OCI-LY1 (cell line): ENCODE measurements around the gene ONECUT3.

Source experiments
- H2AFZ ChIP-seq: fragments of 200-600 bp; sonication (generic), shearing (Covaris generic); 2 replicates; pipeline ENCODE4 v1.6.0; 2014; ENCODE audit warnings: antibody characterized with exemption, mild to moderate bottlenecking, low read length
- H3F3A ChIP-seq: fragments of 200-600 bp; sonication (generic), shearing (Covaris generic); 2 replicates; pipeline ENCODE4 v1.6.0; 2014; ENCODE audit warnings: mild to moderate bottlenecking, antibody characterized with exemption, low read length, moderate library complexity; ENCODE audit not compliant: insufficient read depth
- H3K27ac ChIP-seq: fragments of 200-600 bp; sonication (generic); 2 replicates; pipeline ENCODE4 v1.5.1; 2014; ENCODE audit warnings: low read length, mixed run types, mild to moderate bottlenecking, low read depth; ENCODE audit not compliant: poor library complexity, severe bottlenecking
- H3K27me3 ChIP-seq: fragments of 200-600 bp; sonication (generic); 2 replicates; pipeline ENCODE4 v1.6.0; 2014; ENCODE audit warnings: antibody characterized with exemption, mild to moderate bottlenecking, low read length, moderate library complexity; ENCODE audit not compliant: insufficient read depth
- H3K36me3 ChIP-seq: fragments of 200-600 bp; sonication (generic); 2 replicates; pipeline ENCODE4 v1.6.1; 2014; ENCODE audit warnings: mild to moderate bottlenecking, antibody characterized with exemption, low read length, moderate library complexity, mixed read lengths; ENCODE audit not compliant: insufficient read depth
- H3K4me1 ChIP-seq: fragments of 200-600 bp; sonication (generic); 2 replicates; pipeline ENCODE4 v1.5.1; 2014; ENCODE audit warnings: mild to moderate bottlenecking, low read length, moderate library complexity; ENCODE audit not compliant: insufficient read depth, severe bottlenecking
- H3K4me2 ChIP-seq: fragments of 200-600 bp; sonication (generic), shearing (Covaris generic); 2 replicates; pipeline ENCODE4 v1.6.1; 2014; ENCODE audit warnings: low read length
- H3K4me3 ChIP-seq: fragments of 200-600 bp; sonication (generic); 2 replicates; pipeline ENCODE4 v1.5.1; 2014; ENCODE audit warnings: low read length, low read depth, mild to moderate bottlenecking, mixed read lengths; ENCODE audit not compliant: poor library complexity, severe bottlenecking
- H3K79me2 ChIP-seq: fragments of 200-600 bp; shearing (Covaris generic); 2 replicates; pipeline ENCODE4 v1.6.1; 2016; ENCODE audit warnings: mixed run types, low read length, mixed read lengths; ENCODE audit not compliant: insufficient read depth
- H3K9ac ChIP-seq: fragments of 200-600 bp; sonication (generic), shearing (Covaris generic); 2 replicates; pipeline ENCODE4 v1.6.1; 2014; ENCODE audit warnings: mild to moderate bottlenecking, low read length, mixed read lengths
- H3K9me2 ChIP-seq: fragments of 200-600 bp; sonication (generic), shearing (Covaris generic); 2 replicates; pipeline ENCODE4 v1.6.1; 2014; ENCODE audit warnings: low read depth, mild to moderate bottlenecking, low read length, mixed read lengths
- H3K9me3 ChIP-seq: fragments of 200-600 bp; shearing (Covaris generic); 2 replicates; pipeline ENCODE4 v1.6.1; 2014; ENCODE audit warnings: low read length, mixed read lengths
- H4K20me1 ChIP-seq: fragments of 200-600 bp; sonication (generic), shearing (Covaris generic); 2 replicates; pipeline ENCODE4 v1.6.0; 2016; ENCODE audit warnings: mild to moderate bottlenecking, low read length; ENCODE audit not compliant: insufficient read depth
- EZH2 ChIP-seq: fragments of 200-600 bp; sonication (generic), shearing (Covaris generic); IDR thresholded peaks from 2 replicates; pipeline ENCODE4 v1.8.0; 2017; ENCODE audit warnings: borderline replicate concordance, mixed run types, mild to moderate bottlenecking, antibody characterized with exemption, low read length, moderate library complexity, mixed read lengths
- TF ChIP-seq, protein P1 (sequence below): fragments of 200-600 bp; sonication (generic), shearing (Covaris generic); IDR thresholded peaks from 2 replicates; pipeline ENCODE4 v1.5.1; 2017; ENCODE audit warnings: mild to moderate bottlenecking, antibody characterized with exemption, low read length, moderate library complexity, mixed read lengths

Gene ONECUT3

DNA sequence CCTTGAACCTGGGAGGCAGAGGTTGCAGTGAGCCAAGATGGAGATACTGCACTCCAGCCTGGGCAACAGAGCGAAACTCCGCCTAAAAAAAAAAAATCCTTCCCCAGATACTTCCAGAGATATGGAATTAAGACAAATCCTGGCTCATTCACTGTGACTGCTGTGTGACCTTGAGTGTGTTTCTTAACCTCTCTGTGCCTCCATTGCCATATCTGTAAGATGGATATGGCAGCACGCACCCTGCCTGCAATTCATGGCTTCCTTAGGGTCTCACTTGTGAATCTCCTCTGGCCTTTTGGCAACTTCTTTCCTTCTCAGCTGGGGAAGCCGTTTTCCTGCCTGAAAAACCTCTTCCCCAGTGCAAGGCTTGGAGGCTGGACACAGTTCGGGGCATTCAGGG, 33.8 kb upstream of the ONECUT3 start:
- TF ChIP-seq EZH2, result no peak
- TF ChIP-seq, protein P1, sequence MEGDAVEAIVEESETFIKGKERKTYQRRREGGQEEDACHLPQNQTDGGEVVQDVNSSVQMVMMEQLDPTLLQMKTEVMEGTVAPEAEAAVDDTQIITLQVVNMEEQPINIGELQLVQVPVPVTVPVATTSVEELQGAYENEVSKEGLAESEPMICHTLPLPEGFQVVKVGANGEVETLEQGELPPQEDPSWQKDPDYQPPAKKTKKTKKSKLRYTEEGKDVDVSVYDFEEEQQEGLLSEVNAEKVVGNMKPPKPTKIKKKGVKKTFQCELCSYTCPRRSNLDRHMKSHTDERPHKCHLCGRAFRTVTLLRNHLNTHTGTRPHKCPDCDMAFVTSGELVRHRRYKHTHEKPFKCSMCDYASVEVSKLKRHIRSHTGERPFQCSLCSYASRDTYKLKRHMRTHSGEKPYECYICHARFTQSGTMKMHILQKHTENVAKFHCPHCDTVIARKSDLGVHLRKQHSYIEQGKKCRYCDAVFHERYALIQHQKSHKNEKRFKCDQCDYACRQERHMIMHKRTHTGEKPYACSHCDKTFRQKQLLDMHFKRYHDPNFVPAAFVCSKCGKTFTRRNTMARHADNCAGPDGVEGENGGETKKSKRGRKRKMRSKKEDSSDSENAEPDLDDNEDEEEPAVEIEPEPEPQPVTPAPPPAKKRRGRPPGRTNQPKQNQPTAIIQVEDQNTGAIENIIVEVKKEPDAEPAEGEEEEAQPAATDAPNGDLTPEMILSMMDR, result no peak
- H3K36me3 ChIP-seq, result no peaks in the 10 kb centered on the region
- H4K20me1 ChIP-seq, result no peaks in the 10 kb centered on the region
- H3K9ac ChIP-seq, result no peak overlapping the region
- H2AFZ ChIP-seq, result no peak overlapping the region
- no peaks in the 10 kb centered on the region for H3K9me3 ChIP-seq
- H3K27ac ChIP-seq, result no peak overlapping the region
- peaks cover 3% of the 10 kb centered on the region; the same call in 1 of the 2 replicates for H3K27me3 ChIP-seq
- no peak overlapping the region for H3K4me2 ChIP-seq
- no peaks in the 10 kb centered on the region for H3K9me2 ChIP-seq
- H3K4me1 ChIP-seq, result no peaks in the 10 kb centered on the region
- H3K4me3 ChIP-seq, result no peak overlapping the region
- H3K79me2 ChIP-seq, result no peaks in the 10 kb centered on the region
- H3F3A ChIP-seq, result no peaks in the 10 kb centered on the region

DNA sequence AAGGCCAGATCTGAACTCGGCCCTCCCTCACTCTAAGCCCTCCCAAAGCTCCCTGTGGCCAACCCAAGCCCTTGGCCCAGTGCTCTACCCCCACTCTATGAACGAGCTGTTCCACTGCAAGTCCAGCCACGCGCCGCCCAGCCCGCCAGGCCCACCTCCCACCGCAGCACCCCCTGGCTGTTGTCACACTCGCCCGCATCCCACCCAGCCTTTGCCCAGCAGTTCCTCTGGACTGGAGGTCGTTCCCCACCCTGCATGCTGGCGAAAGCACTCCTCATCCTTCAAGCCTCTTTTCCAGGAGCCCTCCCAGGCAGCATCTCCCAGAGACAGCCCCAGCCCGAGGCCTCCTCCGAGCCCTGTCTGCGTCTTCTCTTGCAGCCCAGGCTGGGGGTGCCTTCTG, 33.1 kb upstream of the ONECUT3 start:
- Histone ChIP-seq H3K9me3 (no peaks in the 10 kb centered on the region), H2AFZ (no peak overlapping the region), H3K79me2 (no peaks in the 10 kb centered on the region), H3K9ac (no peak overlapping the region), H3F3A (no peaks in the 10 kb centered on the region), H3K4me3 (no peak overlapping the region), H3K9me2 (no peaks in the 10 kb centered on the region), H3K27ac (no peak overlapping the region), H3K4me1 (no peaks in the 10 kb centered on the region), H3K27me3 (peaks cover 3% of the 10 kb centered on the region; the same call in 1 of the 2 replicates), H3K36me3 (no peaks in the 10 kb centered on the region), H3K4me2 (no peak overlapping the region), H4K20me1 (no peaks in the 10 kb centered on the region)
- TF ChIP-seq, protein P1, result no peak
- no peak for TF ChIP-seq EZH2

DNA sequence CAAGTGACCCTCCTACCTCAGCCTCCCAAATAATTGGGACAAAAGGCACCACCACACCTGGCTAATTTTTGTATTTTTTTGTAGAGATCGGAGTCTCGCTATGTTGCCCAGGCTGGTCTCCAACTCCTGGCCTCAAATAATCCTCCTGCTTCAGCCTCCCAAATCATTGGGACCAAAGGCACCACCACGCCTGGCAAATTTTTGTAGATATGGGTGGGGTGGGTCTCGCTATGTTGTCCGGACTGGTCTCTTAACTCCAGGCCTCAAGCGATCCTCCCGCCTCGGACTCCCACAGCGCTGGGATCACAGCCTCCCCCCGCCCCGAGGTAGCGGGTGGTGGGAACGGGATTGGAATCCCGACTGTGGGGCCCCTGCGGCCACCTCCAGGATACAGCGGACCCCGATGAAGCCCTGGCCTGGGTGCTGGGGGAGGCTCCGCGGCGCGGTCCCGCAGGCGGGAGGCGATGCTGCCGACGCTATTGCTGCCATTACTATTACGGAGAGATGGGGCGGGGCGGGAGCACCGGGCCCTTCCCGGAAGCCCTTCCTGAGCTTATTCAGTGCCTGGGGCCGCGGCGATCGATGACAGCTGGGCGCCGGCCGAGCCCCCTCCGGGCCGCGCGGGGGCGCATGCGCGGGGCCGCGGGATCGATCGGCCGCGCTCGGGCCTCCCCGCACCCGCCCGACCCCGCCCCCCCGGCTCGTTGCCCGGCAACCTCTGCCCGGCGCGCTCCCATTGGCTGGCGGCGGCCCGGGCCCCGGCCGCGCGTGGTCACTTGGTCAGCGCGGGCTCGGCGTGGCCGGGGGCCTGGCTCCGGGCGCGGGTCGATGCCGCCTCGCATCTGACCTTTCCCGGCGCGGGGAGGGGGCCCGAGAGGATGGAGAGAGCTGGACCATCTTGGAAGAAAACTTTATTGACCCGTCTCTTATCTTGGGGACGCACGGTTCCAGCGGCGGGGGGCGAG, 27.9 kb upstream of the ONECUT3 start:
- no peak for TF ChIP-seq EZH2
- TF ChIP-seq, protein P1, result no peak
- no peaks in the 10 kb centered on the region for H3K36me3 ChIP-seq
- no peaks in the 10 kb centered on the region for H3F3A ChIP-seq
- no peak overlapping the region for H3K27ac ChIP-seq
- no peaks in the 10 kb centered on the region for H3K79me2 ChIP-seq
- H3K9me3 ChIP-seq, result no peaks in the 10 kb centered on the region
- no peaks in the 10 kb centered on the region for H3K4me1 ChIP-seq
- no peak overlapping the region for H3K9ac ChIP-seq
- no peaks in the 10 kb centered on the region for H4K20me1 ChIP-seq
- no peak overlapping the region for H2AFZ ChIP-seq
- H3K4me2 ChIP-seq, result no peak overlapping the region
- H3K9me2 ChIP-seq, result no peaks in the 10 kb centered on the region
- H3K4me3 ChIP-seq, result no peak overlapping the region
- H3K27me3 ChIP-seq, result peaks cover 5% of the 10 kb centered on the region; the same call in 1 of the 2 replicates
